ENCODE data around the gene EFCAB14. TPM values are rescaled to one million over a fixed set of nuclear protein-coding genes. Genes with fewer than 3 reads are reported as not detected.

EFCAB14 gene
- total and polyA plus RNA-seq, 9 of the 15 experiments (the other 6 are each of a cell fraction or from before 2014, with no cell fraction given) = 7.3 to 49.0 (median 37.3) TPM

GRCh38 chr1:46635205-46635604, 83.7 kb downstream of the EFCAB14 start:
- Histone ChIP-seq H3K9me1 (ENCODE audit: control insufficient read depth, insufficient read depth, low read length) (no peaks in the 10 kb centered on the region), H3K9ac (ENCODE audit: insufficient read depth in 1 of 2, low read depth in 2 of 2, low read length in 2 of 2) (no peak overlapping the region), H3K4me1 (replicated peaks in 1 of 2; ENCODE audit: control insufficient read depth in 2 of 2, insufficient read depth in 2 of 2, low read length in 2 of 2) (peaks cover 0 to 6% of the 10 kb centered on the region in 2 experiments; a peak in 2 of 5 replicates), H3K27me3 (ENCODE audit: control insufficient read depth in 2 of 2, insufficient read depth in 2 of 2, low read length in 2 of 2) (no peaks in the 10 kb centered on the region), H4K20me1 (replicated peaks; ENCODE audit: control insufficient read depth, insufficient read depth, low read length) (no peaks in the 10 kb centered on the region), H2AFZ (ENCODE audit: low read depth, low read length) (no peak overlapping the region), H3K79me2 (ENCODE audit: control insufficient read depth, insufficient read depth, low read length) (no peaks in the 10 kb centered on the region), H3K4me2 (ENCODE audit: insufficient read depth, low read length) (no peak overlapping the region), H3K4me3 (no peak overlapping the region), H3K27ac (ENCODE audit: extremely low read depth, low read depth, low read length) (no peak overlapping the region), H3K9me3 (replicated peaks; ENCODE audit: control insufficient read depth, insufficient read depth, low read depth, low read length) (no peaks in the 10 kb centered on the region), H3K36me3 (ENCODE audit: control insufficient read depth, insufficient read depth, low read length) (peaks cover 18% of the 10 kb centered on the region)
- TSS peak; percentile 27 for BruUV-seq (replicated peaks)
- intact Hi-C loops (cut with micrococcal nuclease) = no loop called here
- 68% methylated on average over 2 of the region's 2 CpGs for WGBS (ENCODE audit: insufficient coverage, low coverage, missing lambda C conversion rate)
- CTCF ChIA-PET (ENCODE audit: low intra/inter-chr PET ratio) = no interaction called here
- POLR2A ChIA-PET = interaction anchor here (0.5 to 3.9 kb wide), 10 partner anchors 9 to 237 kb away, joined by 3 to 23 read pairs (median 4); partner anchors contain the start of gene MOB3C
- FAIRE-seq = no peak
- DNase-seq (ENCODE audit: extremely low read depth in 1 of 4, low spot score in 3 of 4) = no peak
- ATAC-seq = peak; percentile 38; the same call in 2 of the 3 replicates
- in situ Hi-C loops (cut with MboI) = no loop called here
- TF ChIP-seq, protein P1, sequence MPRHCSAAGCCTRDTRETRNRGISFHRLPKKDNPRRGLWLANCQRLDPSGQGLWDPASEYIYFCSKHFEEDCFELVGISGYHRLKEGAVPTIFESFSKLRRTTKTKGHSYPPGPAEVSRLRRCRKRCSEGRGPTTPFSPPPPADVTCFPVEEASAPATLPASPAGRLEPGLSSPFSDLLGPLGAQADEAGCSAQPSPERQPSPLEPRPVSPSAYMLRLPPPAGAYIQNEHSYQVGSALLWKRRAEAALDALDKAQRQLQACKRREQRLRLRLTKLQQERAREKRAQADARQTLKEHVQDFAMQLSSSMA (CRISPR knock-in tag; IDR thresholded peaks at IDR 0.05) = no peak
- TF ChIP-seq PREB (CRISPR knock-in tag; IDR thresholded peaks at IDR 0.05) (no peak), GABPB2 (CRISPR knock-in tag; conservative IDR thresholded peaks at IDR 0.05) (no peak), CBX8 (IDR thresholded peaks at IDR 0.05; ENCODE audit: borderline replicate concordance, extremely low read depth, low read depth, low read length, poor library complexity, severe bottlenecking) (no peak), MTA2 (IDR thresholded peaks at IDR 0.05; ENCODE audit: low read depth) (no peak), ZNF644 (tag; IDR thresholded peaks at IDR 0.05; ENCODE audit: low read depth) (no peak), TFAP4 (CRISPR knock-in tag; IDR thresholded peaks at IDR 0.05; ENCODE audit: borderline replicate concordance) (peak; percentile 13; the same call in 1 of the 2 replicates), SMAD2 (IDR thresholded peaks at IDR 0.05; ENCODE audit: low read depth, low read length) (no peak), KDM2B (CRISPR knock-in tag; IDR thresholded peaks at IDR 0.05) (no peak)
- TF ChIP-seq, protein P2, sequence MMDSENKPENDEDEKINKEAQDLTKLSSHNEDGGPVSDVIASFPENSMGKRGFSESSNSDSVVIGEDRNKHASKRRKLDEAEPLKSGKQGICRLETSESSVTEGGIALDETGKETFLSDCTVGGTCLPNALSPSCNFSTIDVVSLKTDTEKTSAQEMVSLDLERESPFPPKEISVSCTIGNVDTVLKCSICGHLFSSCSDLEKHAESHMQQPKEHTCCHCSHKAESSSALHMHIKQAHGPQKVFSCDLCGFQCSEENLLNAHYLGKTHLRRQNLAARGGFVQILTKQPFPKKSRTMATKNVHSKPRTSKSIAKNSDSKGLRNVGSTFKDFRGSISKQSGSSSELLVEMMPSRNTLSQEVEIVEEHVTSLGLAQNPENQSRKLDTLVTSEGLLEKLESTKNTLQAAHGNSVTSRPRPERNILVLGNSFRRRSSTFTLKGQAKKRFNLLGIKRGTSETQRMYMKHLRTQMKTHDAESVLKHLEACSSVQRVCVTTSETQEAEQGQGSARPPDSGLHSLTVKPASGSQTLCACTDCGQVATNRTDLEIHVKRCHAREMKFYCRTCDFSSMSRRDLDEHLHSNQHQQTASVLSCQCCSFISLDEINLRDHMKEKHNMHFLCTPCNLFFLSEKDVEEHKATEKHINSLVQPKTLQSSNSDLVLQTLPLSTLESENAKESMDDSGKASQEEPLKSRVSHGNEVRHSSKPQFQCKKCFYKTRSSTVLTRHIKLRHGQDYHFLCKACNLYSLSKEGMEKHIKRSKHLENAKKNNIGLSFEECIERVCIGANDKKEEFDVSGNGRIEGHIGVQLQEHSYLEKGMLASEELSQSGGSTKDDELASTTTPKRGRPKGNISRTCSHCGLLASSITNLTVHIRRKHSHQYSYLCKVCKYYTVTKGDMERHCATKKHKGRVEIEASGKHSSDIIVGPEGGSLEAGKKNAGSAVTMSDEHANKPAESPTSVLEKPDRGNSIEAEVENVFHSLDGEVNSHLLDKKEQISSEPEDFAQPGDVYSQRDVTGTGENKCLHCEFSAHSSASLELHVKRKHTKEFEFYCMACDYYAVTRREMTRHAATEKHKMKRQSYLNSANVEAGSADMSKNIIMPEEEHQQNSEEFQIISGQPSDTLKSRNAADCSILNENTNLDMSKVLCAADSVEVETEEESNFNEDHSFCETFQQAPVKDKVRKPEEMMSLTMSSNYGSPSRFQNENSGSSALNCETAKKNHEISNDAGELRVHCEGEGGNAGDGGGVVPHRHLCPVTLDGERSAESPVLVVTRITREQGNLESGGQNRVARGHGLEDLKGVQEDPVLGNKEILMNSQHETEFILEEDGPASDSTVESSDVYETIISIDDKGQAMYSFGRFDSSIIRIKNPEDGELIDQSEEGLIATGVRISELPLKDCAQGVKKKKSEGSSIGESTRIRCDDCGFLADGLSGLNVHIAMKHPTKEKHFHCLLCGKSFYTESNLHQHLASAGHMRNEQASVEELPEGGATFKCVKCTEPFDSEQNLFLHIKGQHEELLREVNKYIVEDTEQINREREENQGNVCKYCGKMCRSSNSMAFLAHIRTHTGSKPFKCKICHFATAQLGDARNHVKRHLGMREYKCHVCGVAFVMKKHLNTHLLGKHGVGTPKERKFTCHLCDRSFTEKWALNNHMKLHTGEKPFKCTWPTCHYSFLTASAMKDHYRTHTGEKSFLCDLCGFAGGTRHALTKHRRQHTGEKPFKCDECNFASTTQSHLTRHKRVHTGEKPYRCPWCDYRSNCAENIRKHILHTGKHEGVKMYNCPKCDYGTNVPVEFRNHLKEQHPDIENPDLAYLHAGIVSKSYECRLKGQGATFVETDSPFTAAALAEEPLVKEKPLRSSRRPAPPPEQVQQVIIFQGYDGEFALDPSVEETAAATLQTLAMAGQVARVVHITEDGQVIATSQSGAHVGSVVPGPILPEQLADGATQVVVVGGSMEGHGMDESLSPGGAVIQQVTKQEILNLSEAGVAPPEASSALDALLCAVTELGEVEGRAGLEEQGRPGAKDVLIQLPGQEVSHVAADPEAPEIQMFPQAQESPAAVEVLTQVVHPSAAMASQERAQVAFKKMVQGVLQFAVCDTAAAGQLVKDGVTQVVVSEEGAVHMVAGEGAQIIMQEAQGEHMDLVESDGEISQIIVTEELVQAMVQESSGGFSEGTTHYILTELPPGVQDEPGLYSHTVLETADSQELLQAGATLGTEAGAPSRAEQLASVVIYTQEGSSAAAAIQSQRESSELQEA (IDR thresholded peaks at IDR 0.05; ENCODE audit: low read depth) = no peak

Data from K562 (cell line).